Large intestine (tissue), 3 donors: ENCODE measurements around the gene PPP2R1A. TPM values are rescaled to one million over a fixed set of nuclear protein-coding genes. Genes with fewer than 3 reads are reported as not detected.

Source experiments
- DNase-seq, 2 donors: peaks; one replicate each; pipeline versions ENCODE4 v3.0.0 to v3.0.0-alpha.2; 2013
- H3K27ac ChIP-seq: one replicate; pipeline ENCODE4 v1.5.1; 2013; ENCODE audit warnings: low read length
- H3K27me3 ChIP-seq: 2 replicates; pipeline ENCODE4 v1.6.1; 2013; ENCODE audit warnings: low read length; ENCODE audit not compliant: control insufficient read depth, insufficient read depth
- H3K36me3 ChIP-seq: 2 replicates; pipeline ENCODE4 v1.6.1; 2013; ENCODE audit warnings: low read length; ENCODE audit not compliant: control insufficient read depth, insufficient read depth
- H3K4me1 ChIP-seq: one replicate; pipeline ENCODE4 v1.6.1; 2013; ENCODE audit warnings: low read length; ENCODE audit not compliant: control insufficient read depth, insufficient read depth
- H3K4me3 ChIP-seq: one replicate; pipeline ENCODE4 v1.5.1; 2013; ENCODE audit warnings: low read length
- H3K9me3 ChIP-seq: one replicate; pipeline ENCODE4 v1.6.1; 2013; ENCODE audit warnings: mild to moderate bottlenecking, low read depth, low read length, moderate library complexity; ENCODE audit not compliant: control insufficient read depth
- WGBS: methylation state at CpG from one replicate; pipeline ENCODE4 v1.1.5; 2013; ENCODE audit warnings: low lambda C conversion rate; ENCODE audit not compliant: insufficient coverage; 5-methylcytosine and 5-hydroxymethylcytosine counted together
- polyA plus RNA-seq: library from polyadenylated mRNA; unstranded; fragments of 120-200 nt; gene quantifications from one replicate; pipeline ENCODE4 v1.2.1, GENCODE V29; 2013

Gene PPP2R1A
- polyA plus RNA-seq, 1 donor, result 223 TPM

- WGBS, result no CpG with 5 or more reads among the region's 6 CpGs
- DNase-seq, result no peak
- H3K27ac ChIP-seq, result no peak overlapping the region
- H3K4me1 ChIP-seq, result no peaks in the 10 kb centered on the region
- H3K36me3 ChIP-seq, result peaks cover 93% of the 10 kb centered on the region
- H3K27me3 ChIP-seq, result no peaks in the 10 kb centered on the region
- H3K4me3 ChIP-seq, result no peak overlapping the region
- H3K9me3 ChIP-seq, result no peaks in the 10 kb centered on the region
Measured at GRCh38 chr19:52221031-52221430, 31.2 kb downstream of the PPP2R1A start.

- H3K9me3 ChIP-seq, result no peaks in the 10 kb centered on the region
- no peak overlapping the region for H3K4me3 ChIP-seq
- no CpG with 5 or more reads among the region's 7 CpGs for WGBS
- no peak overlapping the region for H3K27ac ChIP-seq
- no peak for DNase-seq
- H3K36me3 ChIP-seq, result peaks cover 93% of the 10 kb centered on the region
- H3K27me3 ChIP-seq, result no peaks in the 10 kb centered on the region
- no peaks in the 10 kb centered on the region for H3K4me1 ChIP-seq
Measured at GRCh38 chr19:52221831-52222375, 32.1 kb downstream of the PPP2R1A start.

- no peaks in the 10 kb centered on the region for H3K27me3 ChIP-seq
- no CpG with 5 or more reads among the region's 5 CpGs for WGBS
- no peak for DNase-seq
- no peaks in the 10 kb centered on the region for H3K9me3 ChIP-seq
- H3K36me3 ChIP-seq, result peaks cover 83% of the 10 kb centered on the region
- no peak overlapping the region for H3K4me3 ChIP-seq
- no peak overlapping the region for H3K27ac ChIP-seq
- H3K4me1 ChIP-seq, result no peaks in the 10 kb centered on the region
Measured at GRCh38 chr19:52224211-52224610, 34.4 kb downstream of the PPP2R1A start.

GRCh38 chr19:52226652-52227051 lies 36.8 kb downstream of the PPP2R1A start:
- Histone ChIP-seq H3K4me3 (no peak overlapping the region), H3K27ac (no peak overlapping the region), H3K36me3 (peaks cover 60% of the 10 kb centered on the region), H3K9me3 (no peaks in the 10 kb centered on the region), H3K27me3 (no peaks in the 10 kb centered on the region), H3K4me1 (no peaks in the 10 kb centered on the region)
- no peak for DNase-seq
- no CpG with 5 or more reads among the region's 4 CpGs for WGBS

- no peaks in the 10 kb centered on the region for H3K27me3 ChIP-seq
- no peak overlapping the region for H3K27ac ChIP-seq
- no peaks in the 10 kb centered on the region for H3K9me3 ChIP-seq
- H3K4me1 ChIP-seq, result no peaks in the 10 kb centered on the region
- H3K4me3 ChIP-seq, result no peak overlapping the region
- no CpG with 5 or more reads among the region's 10 CpGs for WGBS
- peaks cover 53% of the 10 kb centered on the region for H3K36me3 ChIP-seq
- DNase-seq, result no peak
Measured at GRCh38 chr19:52227196-52227940, 37.5 kb downstream of the PPP2R1A start.

DNA sequence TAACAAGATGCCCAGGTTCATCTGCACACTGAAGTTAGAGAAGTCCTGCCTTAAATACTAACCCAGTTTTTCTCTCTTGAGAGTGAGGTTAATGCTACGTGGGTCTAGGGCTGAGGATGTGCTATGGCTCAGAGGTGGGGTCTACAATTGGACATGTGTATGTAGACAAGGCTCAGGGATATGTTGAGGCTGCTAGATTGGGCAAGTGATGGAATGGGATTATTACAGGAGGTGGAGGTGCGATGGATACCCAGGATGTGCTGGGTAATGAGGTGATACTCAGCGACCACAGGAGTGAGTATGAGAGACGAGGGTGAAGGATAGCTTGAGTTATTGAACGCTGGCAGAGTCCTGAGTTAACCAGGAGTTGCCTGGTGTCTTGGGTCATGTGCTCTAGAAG lies 38.1 kb downstream of the PPP2R1A start:
- WGBS, result no CpG with 5 or more reads among the region's 5 CpGs
- H3K27ac ChIP-seq, result no peak overlapping the region

DNA sequence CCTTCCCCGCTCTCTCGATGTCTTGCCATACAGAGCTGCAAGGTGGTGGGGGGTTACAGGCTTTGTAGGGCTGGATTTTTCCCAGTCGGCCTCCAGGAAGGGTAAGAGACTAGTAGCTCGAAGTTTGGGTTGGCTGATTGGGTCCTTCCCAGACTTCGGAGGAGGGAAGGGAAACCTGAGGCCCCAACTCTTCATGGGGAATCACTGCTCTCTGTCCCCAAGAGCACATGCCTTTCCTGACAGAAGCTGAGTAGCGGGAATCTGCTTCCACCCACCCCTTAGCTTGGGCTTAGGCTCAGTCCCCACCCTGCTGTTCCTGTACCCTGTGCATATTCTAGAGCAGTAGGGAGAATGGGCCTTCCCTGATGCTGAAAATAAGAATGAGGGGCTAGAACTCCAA lies 39.7 kb downstream of the PPP2R1A start:
- DNase-seq, result no peak
- Histone ChIP-seq H3K4me3 (no peak overlapping the region), H3K4me1 (no peaks in the 10 kb centered on the region), H3K27me3 (no peaks in the 10 kb centered on the region), H3K9me3 (no peaks in the 10 kb centered on the region), H3K36me3 (peaks cover 33% of the 10 kb centered on the region), H3K27ac (no peak overlapping the region)
- WGBS, result no CpG with 5 or more reads among the region's 6 CpGs

More for the DNA sequence above, 38.1 kb downstream of the PPP2R1A start:
- Histone ChIP-seq H3K27me3 (no peaks in the 10 kb centered on the region), H3K4me3 (no peak overlapping the region), H3K36me3 (peaks cover 48% of the 10 kb centered on the region), H3K4me1 (no peaks in the 10 kb centered on the region), H3K9me3 (no peaks in the 10 kb centered on the region)
- DNase-seq, result no peak

GRCh38 chr19:52230685-52231084 lies 40.8 kb downstream of the PPP2R1A start:
- Histone ChIP-seq H3K27ac (no peak overlapping the region), H3K4me1 (no peaks in the 10 kb centered on the region)
- no CpG with 5 or more reads among the region's 1 CpG for WGBS

DNA sequence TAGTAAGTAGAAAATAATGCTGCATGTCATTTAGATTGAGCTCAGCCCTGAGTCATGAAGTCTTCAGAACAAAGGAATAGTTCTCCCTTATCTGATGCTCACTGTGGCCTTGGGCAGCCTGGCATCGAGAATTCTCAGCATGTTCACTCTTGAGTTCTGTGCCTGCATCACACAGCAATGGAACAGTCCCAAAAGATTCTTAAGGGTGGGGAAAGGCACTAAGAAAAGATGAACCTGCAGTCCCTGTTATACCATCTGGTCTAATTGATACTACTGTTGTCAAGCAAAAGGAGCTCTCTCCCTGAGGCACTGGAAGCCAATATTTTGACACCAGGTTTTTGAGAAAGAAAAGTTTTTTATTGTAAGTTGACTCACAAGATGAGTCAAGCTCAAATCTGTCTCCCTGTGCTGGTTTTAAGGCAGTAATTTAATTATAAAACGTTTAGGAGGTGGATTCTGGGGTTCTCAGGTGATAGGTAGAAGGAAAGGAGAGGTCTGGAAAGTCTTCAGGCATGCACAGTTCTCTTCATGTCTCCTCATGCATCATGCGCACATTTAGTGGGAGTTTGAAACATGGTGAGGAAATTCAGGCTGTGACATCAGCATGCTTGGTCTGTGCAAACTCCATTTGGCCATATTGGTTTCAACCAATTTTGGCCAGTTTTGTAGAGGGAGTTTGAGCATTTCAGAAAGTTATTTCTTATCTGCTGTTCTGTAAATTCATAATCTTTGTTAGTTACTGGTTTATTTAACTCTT lies 41.5 kb downstream of the PPP2R1A start:
- Histone ChIP-seq H3K27ac (no peak overlapping the region), H3K36me3 (peaks cover 19% of the 10 kb centered on the region), H3K4me3 (no peak overlapping the region), H3K4me1 (no peaks in the 10 kb centered on the region), H3K9me3 (no peaks in the 10 kb centered on the region), H3K27me3 (no peaks in the 10 kb centered on the region)
- no peak for DNase-seq
- WGBS, result no CpG with 5 or more reads among the region's 3 CpGs

More at GRCh38 chr19:52230685-52231084, 40.8 kb downstream of the PPP2R1A start:
- Histone ChIP-seq H3K36me3 (peaks cover 26% of the 10 kb centered on the region), H3K9me3 (no peaks in the 10 kb centered on the region), H3K4me3 (no peak overlapping the region), H3K27me3 (no peaks in the 10 kb centered on the region)
- DNase-seq, result no peak

DNA sequence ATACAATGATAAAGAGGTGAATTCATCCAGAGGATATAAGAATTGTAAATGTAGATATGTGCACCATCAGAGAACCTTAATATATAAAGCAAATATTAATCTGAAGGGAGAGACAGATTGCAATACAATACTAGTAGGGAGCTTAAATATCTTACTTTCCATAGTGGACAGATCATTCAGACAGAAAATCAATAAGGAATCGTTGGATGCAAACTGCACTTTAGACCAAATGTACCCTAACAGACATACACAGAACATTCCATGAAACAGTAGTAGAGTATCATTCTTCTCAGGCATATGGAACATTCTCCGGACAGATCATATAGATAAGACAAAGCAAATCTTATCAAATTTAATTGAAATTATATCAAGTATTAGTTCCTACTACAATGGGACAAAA lies 44.6 kb downstream of the PPP2R1A start:
- no CpG with 5 or more reads among the region's 2 CpGs for WGBS
- no peaks in the 10 kb centered on the region for H3K4me1 ChIP-seq
- DNase-seq, result no peak
- no peak overlapping the region for H3K4me3 ChIP-seq
- peaks cover 2% of the 10 kb centered on the region for H3K36me3 ChIP-seq
- no peaks in the 10 kb centered on the region for H3K9me3 ChIP-seq
- H3K27ac ChIP-seq, result no peak overlapping the region
- no peaks in the 10 kb centered on the region for H3K27me3 ChIP-seq
